HG02884 (cell line): ENCODE measurements around the gene COG2.
"Not testable (repeated sequence)": the region's sequence is repeated elsewhere in the genome, so short reads cannot be mapped to it uniquely, and the experiment has no call there.

Source experiments
- ATAC-seq: cut with Tn5 transposase; IDR thresholded peaks from one replicate; pipeline ENCODE4 v1.9.1; 2021; ENCODE audit warnings: mild to moderate bottlenecking, moderate library complexity; ENCODE audit not compliant: unreplicated experiment

The COG2 gene

DNA sequence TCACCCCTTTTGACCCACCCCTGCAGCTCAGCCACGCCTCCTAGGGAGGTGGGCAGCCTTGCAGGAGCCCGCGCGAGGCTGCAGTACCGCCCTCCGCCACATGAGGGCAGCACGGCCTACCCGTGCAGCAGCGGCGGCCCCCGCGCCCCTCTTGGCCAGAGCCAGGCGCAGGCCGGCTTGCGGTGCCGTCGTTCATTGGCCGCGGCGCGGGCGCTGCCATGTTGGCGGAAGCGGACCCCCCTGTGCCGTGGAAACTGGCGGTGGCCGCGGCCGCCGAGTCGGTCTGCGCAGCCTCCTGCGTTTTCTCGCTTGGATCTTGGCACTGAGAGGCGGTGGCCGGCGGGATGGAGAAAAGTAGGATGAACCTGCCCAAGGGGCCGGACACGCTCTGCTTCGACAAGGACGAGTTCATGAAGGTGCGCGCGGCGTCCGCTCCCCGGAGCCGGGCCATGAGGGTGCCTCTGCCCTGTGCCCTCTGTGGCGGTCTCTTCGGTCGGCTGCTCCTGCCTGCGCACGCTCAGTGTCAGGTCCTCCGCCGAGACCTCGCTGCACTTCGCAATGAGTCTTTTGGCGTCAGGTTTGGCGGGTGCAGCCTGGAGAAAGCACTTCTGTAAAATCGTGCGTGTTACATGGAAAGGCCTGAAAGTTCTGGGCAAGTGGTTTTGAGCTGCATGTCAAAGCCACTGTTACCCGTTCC is at the start of gene COG2:
TSS of gene COG2 (plus strand) at position 219 of the 697 bp plus-strand sequence. CDS start at position 345, 126 bp downstream.
- peak; percentile 92 for ATAC-seq

DNA sequence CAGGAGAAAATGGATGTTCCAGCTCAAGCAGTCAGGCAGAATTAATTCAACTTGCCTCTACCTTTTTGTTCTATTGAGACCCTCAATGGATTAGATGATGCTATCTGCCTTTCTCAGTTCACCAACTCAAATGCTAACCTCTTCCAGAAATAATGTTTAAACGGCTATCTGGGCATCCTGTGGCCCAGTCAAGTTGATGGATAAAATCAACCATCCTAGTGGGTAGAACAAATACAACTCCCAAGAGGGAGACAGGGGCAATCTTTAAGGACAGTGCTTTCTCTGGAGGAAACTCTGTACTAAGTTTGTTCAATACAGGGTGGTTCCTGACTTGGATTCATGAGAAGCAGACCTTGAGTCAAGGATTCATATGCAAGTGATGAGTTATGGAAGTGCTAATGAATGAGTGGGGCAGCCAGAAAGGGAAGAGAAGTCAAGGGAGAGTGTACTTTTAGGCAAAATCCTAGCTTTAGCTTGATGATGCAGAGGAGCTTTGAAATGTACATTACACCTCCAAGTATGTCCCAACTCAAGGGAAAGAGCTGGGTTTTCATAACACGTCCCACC is 49.4 kb upstream of the COG2 start:
- ATAC-seq, result no peak

DNA sequence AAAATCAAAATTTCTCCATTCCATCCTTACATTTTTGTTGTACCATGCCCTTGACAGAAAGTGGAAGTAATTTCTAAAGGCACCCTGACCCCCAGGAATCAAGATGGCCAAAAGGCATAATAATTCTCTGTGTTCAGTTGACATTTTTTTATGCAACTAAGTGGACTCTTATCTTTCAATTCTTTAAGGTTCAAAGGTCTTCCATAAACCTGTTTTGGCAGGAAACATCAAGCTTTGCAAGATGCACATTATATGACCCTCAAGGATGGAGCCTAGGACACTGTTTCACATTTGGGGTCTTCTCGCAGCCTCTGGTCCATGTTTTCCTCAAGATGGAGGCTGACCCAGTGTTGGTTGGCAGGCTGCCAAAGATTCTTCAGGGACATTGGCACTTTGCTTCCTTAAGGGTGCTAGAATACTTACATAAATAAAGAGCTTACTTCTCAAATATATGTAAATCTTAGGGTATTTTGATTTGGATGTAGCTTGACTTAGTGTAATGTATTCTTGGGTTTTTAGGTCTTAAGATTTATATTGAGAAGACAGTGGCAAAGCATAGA is 48.0 kb upstream of the COG2 start:
- no peak for ATAC-seq

DNA sequence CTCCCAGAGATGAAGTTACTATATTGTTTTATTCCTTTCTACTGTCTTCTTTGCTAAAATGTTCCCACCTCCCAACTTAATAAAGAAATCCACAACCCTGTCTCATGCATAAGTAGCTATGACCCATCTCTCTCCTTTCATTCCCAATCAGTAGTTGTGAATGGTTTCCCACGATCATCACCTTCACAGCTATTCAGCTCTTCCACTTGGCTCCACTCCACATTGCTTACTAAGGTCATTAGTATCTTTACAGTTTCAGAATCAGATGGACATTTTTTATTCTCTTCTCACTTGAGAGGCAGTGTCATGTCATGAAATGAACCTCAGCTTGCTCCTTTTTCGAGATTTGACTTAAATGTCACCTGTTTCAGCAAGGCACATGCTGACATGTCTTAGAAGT is 47.1 kb upstream of the COG2 start:
- ATAC-seq, result no peak

- ATAC-seq, result no peak
Observed at GRCh38 chr1:230596306-230596705, 46.0 kb upstream of the COG2 start.

DNA sequence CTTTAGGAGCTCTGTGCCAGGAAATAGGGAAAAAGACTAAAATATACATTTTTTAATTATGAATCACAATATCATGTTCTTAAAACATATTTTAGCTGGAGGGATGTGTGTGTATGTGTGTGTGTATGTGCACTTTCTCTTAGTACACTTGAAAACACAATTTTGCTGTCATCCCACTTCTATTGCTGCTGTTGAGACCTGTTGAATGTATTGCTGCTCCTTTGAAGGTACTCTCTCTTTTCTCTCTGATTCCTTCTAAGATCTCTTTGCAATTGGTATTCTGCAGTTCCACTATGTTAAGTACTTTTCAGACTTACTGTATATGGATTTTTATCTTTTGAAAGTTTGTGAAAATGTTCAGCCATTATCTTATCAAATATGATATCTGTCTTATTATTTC is 43.5 kb upstream of the COG2 start:
- ATAC-seq, result no peak

GRCh38 chr1:230599926-230600656 is 42.2 kb upstream of the COG2 start:
- no peak for ATAC-seq

DNA sequence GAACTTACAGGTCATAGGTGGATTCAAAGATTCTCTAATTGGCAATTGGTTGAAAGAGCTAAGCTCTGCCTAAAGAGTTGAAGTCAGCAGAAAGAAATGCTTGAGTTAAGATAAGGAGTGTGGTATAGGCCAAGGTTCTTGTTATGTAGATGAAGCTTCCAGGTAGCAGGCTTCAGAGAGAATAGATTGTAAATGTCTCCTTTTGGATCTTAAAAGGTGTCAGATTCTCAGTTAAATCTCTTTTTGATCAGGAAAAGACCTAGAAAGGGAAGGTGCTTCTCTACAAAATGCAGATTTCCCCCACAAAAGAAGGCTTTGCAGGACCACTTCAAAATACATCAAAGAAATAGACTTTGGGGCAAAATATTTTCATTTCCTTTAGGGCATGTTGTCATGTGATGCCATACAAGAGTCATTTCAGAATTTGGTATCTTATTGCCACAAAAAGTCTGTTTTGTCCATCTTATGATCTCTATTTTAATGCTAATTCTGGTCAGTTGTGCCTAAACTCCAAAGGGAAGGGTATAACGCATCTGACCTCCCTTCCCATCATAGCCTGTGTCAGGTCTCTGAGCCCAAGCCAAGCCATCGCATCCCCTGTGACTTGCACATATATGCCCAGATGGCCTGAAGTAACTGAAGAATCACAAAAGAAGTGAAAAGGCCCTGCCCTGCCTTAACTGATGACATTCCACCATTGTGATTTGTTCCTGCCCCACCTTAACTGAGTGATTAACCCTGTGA is 41.5 kb upstream of the COG2 start:
- not testable (repeated sequence) for ATAC-seq

DNA sequence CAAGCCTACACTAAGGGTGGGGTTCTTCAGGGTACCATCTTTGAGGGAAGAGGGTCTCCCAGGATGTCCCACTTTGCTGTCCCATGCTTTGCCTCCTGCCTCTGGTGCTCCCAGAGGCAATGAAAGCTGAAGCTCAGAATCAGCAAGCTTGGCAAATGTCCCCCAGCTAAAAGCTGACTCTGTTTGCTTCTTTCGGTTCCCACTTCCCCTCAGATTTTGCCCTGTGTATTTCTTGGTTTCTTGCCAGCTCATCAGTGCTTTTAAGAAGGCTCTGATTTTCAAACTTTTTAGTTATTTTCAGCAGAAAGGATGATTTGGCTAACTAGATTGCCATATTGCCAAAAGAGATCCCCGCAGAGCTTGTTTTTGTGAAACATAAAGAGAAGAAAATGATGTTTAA is 33.1 kb upstream of the COG2 start:
- ATAC-seq, result no peak

- no peak for ATAC-seq
Observed at GRCh38 chr1:230610589-230610988, 31.7 kb upstream of the COG2 start.

GRCh38 chr1:230611128-230611877 is 31.0 kb upstream of the COG2 start:
- ATAC-seq, result no peak

GRCh38 chr1:230611878-230612235 is 30.4 kb upstream of the COG2 start:
- no peak for ATAC-seq

DNA sequence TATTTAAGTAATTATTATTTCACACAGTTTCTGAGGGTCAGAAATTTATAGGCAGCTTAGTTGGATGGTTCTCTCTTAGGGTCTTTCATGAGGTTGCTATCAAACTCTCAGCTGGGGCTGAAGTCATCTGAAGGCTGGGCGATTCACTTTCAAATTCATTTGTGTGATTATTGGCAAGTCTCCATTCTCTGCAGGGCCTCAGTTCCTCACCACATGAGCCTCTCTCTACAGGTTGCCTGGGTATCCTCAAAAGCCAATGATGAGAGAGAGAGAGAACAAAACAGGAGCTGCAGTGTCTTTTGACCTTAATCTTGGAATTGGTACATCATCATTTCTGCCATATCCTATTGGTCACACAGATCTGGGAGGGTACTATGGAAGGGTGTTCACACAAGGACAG is 29.6 kb upstream of the COG2 start:
- ATAC-seq, result no peak

DNA sequence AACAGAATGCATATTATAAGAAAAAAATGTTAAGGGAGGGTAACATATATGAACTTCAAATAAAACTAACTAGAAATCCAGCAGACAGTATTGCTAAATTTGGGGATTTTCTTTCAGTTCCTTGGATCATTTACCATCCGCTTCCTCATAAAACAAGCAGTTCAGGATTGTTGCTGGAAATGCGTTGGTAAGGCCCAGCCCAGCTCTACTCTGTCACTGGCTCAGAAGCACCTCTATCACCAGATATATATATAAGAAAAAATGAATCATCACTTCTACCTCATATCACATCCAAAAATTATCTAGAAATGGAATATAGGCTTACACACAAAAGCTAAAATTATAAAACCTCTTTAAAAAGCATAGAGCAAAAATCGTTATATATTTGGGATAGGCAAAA is 28.2 kb upstream of the COG2 start:
- no peak for ATAC-seq

- ATAC-seq, result no peak
Observed at GRCh38 chr1:230618537-230618936, 23.7 kb upstream of the COG2 start.

DNA sequence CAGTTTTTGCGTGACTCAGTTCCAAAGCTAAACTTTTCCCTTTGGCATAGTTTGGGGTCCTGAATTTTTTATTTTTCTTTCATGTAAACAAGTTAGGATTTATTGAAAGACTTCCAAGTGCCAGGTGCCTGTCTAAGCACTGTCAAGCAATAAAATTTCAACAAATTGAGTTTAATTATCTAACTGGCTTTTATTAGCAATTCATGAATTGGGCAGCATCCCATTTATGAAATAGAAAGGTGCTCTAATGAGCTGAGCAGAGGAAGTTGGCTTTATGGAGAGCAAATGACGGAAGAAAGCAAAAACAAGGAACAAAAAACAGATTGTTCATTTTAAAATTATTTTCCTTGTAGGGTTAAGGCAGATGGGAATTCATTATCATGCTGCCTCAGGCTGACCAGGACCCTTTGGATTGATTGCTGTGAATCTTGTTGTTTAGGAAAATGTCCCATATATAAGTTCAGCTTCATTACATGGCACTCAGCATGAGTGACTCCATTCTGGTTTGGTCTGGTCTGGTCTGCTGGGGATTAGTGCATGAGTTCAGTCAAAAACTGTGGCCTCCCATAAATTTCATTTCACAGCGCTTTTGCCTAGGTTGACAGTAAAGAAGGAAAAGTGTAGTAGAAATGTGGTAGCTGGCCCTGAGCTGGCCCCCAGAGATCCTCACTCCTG is 21.5 kb upstream of the COG2 start:
- no peak for ATAC-seq

DNA sequence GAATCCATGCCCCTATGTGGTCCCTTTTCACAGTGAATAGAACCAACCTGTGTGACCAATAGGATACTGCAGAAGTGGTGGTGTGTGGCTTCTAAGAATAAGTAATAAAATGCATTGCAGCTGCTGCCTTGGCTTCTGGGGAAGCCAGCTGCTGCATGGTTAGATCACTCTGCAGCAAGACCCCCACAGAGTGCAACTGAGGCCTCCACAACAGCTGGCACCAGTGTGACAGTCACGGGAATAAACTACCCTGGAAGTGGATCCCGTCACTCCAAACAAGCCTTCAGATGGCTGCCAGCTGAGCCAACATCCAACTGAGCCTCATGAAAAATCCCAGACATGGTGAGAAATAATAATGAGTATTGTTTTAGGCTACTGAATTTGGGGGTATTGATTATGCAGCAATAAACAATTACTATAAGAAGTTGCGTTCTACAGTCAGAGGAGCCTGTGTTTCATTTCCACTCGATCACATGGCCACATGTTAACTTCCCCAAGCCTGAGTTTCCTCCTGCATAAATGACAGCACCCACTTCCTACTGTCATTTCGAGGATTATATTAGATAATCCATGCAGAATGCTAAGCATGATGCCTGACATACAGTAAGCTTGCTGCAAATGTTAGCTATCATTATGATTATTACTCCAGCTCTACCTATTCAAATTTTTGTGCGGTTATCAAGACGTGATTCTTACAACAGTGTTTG is 20.8 kb upstream of the COG2 start:
- no peak for ATAC-seq

GRCh38 chr1:230622151-230622550 is 20.1 kb upstream of the COG2 start:
- no peak for ATAC-seq

- ATAC-seq, result no peak
Observed at GRCh38 chr1:230624097-230624713, 18.1 kb upstream of the COG2 start.
